GM13977 (cell line): ENCODE results near the gene TPSAB1.

ENCODE experiments used
- DNase-seq: peaks from one replicate; pipeline ENCODE4 v3.0.0; 2012; ENCODE audit warnings: low spot score
- in situ Hi-C: fragments of 300-500 bp; cut with MboI; formaldehyde crosslinking; loops from one replicate; pipeline ENCODE4 v1.12.0; 2022; ENCODE audit warnings: low sequenced_read_pairs, low pct_unique_long_range_greater_than_20kb, mixed read lengths, inconsistent platforms; ENCODE audit not compliant: unreplicated experiment
- TF ChIP-seq, protein P1 (sequence below): IDR thresholded peaks from 2 replicates; pipeline ENCODE4 v1.5.1; 2012; ENCODE audit warnings: mild to moderate bottlenecking, control low read depth; ENCODE audit not compliant: insufficient read depth; ENCODE audit errors: extremely low read depth, missing control alignments

Gene TPSAB1

DNA sequence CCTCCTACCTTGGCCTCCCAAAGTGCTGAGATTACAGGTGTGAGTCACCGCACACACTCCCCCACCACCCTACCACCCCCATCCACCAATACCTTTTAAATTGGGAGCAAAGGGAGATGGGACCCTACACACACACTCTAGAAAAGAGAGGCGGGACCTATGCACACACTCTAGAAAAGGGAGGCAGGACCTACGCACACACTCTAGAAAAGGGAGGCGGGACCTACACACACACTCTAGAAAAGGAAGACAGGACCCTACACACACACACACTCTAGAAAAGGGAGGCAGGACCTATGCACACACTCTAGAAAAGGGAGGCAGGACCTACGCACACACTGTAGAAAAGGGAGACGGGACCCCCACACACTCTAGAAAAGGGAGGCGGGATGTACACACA lies 34.3 kb downstream of the TPSAB1 start:
- TF ChIP-seq, protein P1, sequence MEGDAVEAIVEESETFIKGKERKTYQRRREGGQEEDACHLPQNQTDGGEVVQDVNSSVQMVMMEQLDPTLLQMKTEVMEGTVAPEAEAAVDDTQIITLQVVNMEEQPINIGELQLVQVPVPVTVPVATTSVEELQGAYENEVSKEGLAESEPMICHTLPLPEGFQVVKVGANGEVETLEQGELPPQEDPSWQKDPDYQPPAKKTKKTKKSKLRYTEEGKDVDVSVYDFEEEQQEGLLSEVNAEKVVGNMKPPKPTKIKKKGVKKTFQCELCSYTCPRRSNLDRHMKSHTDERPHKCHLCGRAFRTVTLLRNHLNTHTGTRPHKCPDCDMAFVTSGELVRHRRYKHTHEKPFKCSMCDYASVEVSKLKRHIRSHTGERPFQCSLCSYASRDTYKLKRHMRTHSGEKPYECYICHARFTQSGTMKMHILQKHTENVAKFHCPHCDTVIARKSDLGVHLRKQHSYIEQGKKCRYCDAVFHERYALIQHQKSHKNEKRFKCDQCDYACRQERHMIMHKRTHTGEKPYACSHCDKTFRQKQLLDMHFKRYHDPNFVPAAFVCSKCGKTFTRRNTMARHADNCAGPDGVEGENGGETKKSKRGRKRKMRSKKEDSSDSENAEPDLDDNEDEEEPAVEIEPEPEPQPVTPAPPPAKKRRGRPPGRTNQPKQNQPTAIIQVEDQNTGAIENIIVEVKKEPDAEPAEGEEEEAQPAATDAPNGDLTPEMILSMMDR: no peak
- no peak for DNase-seq
- in situ Hi-C loops: no loop called here

DNA sequence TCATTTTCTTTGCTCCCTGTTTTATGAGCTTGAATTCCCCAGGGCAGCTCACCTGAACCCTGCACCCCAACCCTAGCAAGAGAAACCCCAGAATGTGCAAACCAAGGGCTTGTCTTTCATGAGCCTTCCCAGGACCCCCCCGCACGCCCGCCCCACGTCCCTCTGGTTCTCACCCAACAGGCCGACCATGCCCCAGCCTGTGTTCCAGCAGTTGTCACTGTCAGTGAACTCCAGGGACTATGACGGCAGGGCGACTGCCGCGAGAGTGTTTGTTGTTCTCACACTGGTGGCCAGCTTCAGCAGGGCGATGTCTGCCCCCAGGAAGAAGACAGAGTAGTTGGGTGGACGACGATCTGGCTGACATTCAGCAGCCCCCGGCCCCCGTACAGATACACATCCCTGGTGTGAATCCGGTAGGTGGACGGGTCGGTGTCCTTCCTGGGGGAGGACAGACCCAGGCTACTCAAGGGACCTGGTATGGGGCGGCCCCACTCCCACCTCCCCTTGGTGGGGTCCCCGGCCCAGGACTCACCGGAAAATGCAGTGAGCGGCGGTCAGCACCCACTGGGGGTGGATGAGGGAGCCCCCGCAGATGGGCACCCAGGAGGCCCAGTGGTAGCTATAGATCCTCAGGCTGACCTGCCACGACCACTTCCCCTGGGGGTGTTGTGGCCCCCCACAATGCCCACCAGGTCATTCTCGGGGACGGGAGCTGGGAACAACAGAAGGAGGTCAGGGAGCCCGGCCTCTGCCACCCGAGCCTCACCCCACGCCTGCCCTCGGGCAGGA lies 35.5 kb downstream of the TPSAB1 start:
- no peak for DNase-seq
- in situ Hi-C loops: no loop called here
- TF ChIP-seq, protein P1: no peak

DNA sequence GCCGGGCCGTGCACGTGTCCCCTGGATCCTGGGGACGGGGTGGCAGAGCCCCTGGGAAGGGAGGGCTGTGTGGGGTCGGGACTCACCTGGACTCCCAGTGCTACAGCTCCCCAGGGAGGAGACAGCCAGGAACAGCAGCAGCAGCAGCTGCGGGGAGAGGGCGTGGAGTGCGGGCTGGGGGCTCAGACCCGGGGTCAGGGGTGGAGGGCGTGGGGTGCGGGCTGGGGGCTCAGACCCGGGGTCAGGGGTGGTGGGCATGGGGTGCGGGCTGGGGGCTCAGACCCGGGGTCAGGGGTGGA lies 36.0 kb downstream of the TPSAB1 start:
- in situ Hi-C loops: no loop called here
- TF ChIP-seq, protein P1: no peak
- DNase-seq: no peak

DNA sequence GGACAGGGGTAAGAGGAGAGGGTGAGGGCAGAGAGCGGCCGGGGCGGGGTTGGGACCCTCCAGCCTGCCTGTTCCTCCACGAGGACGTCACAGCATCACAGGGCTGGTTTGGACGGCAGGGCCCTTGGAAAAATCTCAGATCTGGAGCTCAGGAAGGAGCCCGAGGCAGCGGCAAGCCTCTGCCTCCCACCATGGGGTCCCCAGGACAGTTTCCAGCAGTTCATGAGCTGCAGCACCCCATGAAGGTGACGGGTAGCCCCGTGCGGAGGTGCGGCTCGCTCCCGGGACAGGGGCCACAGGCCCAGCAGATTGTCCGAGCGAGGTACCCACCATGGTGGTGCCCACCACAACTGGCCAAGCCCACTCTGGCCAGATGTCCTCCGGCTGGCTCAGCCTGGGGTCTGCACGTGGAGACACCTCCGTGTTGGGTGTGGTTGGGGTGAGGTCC lies 36.7 kb downstream of the TPSAB1 start:
- DNase-seq: no peak
- in situ Hi-C loops: no loop called here
- TF ChIP-seq, protein P1: no peak

DNA sequence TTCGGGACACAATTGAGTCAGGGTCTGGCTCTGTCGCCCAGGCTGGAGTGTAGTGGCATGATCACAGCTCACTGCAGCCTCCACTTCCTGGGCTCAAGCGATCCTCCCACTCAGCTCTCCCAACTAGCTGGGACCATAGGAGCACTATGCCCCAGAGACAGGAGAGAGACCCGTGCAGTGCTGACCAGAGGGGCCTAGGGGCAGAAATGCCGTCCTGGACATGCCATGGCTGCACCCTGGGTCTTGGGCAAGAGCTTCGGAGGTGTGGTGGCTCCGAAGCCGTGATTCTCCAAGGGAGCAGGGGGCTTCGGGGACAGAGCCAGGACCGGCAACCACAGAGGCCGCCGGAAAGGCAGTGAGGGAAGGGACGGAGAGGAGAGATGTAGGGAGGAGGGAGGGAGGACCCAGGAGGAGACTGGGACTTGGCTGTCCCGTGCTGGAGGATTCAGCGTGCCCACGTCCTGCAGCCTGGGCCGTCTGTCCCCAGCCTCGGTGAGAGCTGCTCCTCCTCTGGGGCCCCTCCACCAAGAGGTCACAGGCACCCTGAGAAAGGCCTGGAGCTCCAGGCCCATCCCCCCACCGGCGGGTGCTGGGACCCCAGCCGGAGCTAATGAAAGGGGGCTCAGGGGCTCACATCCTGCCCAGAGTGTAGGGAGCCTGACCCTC lies 37.2 kb downstream of the TPSAB1 start:
- in situ Hi-C loops: no loop called here
- TF ChIP-seq, protein P1: no peak
- DNase-seq: no peak

DNA sequence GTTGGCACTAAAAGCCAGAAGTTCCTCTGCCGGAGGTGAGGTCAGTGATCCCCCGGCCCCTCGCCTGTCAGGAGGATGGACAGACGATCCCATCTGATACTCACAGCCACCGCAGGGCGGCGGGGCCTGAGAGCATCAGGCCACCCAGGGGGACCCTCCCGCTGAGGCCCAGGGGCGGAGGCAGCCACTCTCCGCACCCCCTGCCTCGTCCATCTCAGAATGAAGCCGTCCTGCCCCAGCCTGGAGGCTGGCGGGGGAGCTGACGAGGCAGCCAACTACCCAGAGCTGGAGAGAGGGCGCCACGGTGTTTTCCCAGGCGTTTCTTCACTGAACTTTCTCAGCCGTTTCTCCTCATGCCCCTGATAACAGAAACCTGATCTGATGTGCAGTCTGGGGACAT lies 38.0 kb downstream of the TPSAB1 start:
- in situ Hi-C loops: no loop called here
- DNase-seq: no peak
- TF ChIP-seq, protein P1: no peak
